Suprapubic skin (tissue), 4 donors: ENCODE results near the gene KIAA2012. TPM values are rescaled to one million over a fixed set of nuclear protein-coding genes. Genes with fewer than 3 reads are reported as not detected.

ENCODE experiments used
- DNase-seq, 2 donors: peaks; one replicate each; pipeline ENCODE4 v3.0.0-alpha.2; 2019; ENCODE audit warnings: low spot score in 2 of 2
- H3K27ac ChIP-seq: fragments of 200-600 bp; sonication (generic); one replicate; pipeline ENCODE4 v1.5.1; 2019
- H3K27me3 ChIP-seq: fragments of 200-600 bp; sonication (generic); one replicate; pipeline ENCODE4 v1.5.1; 2019
- H3K36me3 ChIP-seq: fragments of 200-600 bp; sonication (generic); one replicate; pipeline ENCODE4 v1.5.1; 2019
- H3K4me1 ChIP-seq: fragments of 200-600 bp; sonication (generic); one replicate; pipeline ENCODE4 v1.5.1; 2019
- H3K4me3 ChIP-seq: fragments of 200-600 bp; sonication (generic); one replicate; pipeline ENCODE4 v1.5.1; 2019; ENCODE audit warnings: mild to moderate bottlenecking
- H3K9me3 ChIP-seq: fragments of 200-600 bp; sonication (generic); one replicate; pipeline ENCODE4 v1.5.1; 2019
- CTCF ChIP-seq, 2 donors: fragments of 200-600 bp in 1 of 2; fragments of 450-650 bp in 1 of 2; sonication (generic) in 1 of 2; IDR thresholded peaks; one replicate each; pipeline ENCODE4 v1.5.1; 2016 to 2019; ENCODE audit warnings: antibody characterized with exemption in 2 of 2, mild to moderate bottlenecking in 1 of 2, moderate library complexity in 1 of 2
- EP300 ChIP-seq: sonication (generic); formaldehyde crosslinking; IDR thresholded peaks from one replicate; pipeline ENCODE4 v1.6.1; 2017; ENCODE audit warnings: antibody characterized with exemption
- POLR2A ChIP-seq, 2 donors: fragments of 450-650 bp; IDR thresholded peaks; one replicate each; pipeline ENCODE4 v1.6.1; 2017; ENCODE audit warnings: antibody characterized with exemption in 2 of 2, mild to moderate bottlenecking in 2 of 2, moderate library complexity in 2 of 2
- POLR2AphosphoS5 ChIP-seq, 3 donors: sonication (generic); formaldehyde crosslinking; IDR thresholded peaks; one replicate each; pipeline ENCODE4 v1.6.1; 2017; ENCODE audit warnings: antibody characterized with exemption in 3 of 3
- WGBS: methylation state at CpG from one replicate; pipeline ENCODE4 v1.1.5; 2018; 5-methylcytosine and 5-hydroxymethylcytosine counted together
- total RNA-seq, 4 donors: library from RNA; depleted of rRNA; stranded (reverse); fragments of >200 nt; gene quantifications; one replicate each; pipeline ENCODE4 v1.1.0, GENCODE V29; 2016

The KIAA2012 gene
- total RNA-seq, 4 donors from 2014 or later: 0.16 TPM; not detected in 3

GRCh38 chr2:202104286-202104870 lies 31.3 kb downstream of the KIAA2012 start:
- 70% methylated on average over 2 of the region's 2 CpGs for WGBS
- Histone ChIP-seq H3K36me3 (no peaks in the 10 kb centered on the region), H3K9me3 (no peaks in the 10 kb centered on the region), H3K4me3 (no peak overlapping the region), H3K4me1 (no peaks in the 10 kb centered on the region), H3K27ac (no peak overlapping the region), H3K27me3 (no peaks in the 10 kb centered on the region)
- no peak for DNase-seq
- TF ChIP-seq EP300 (no peak), POLR2A (IDR thresholded peaks at IDR 0.05) (no peak), CTCF (IDR thresholded peaks at IDR 0.05) (no peak), POLR2AphosphoS5 (IDR thresholded peaks at IDR 0.05) (no peak)

- TF ChIP-seq EP300: no peak
- no peak for TF ChIP-seq CTCF (IDR thresholded peaks at IDR 0.05)
- no peak for TF ChIP-seq POLR2AphosphoS5 (IDR thresholded peaks at IDR 0.05)
- TF ChIP-seq POLR2A (IDR thresholded peaks at IDR 0.05): no peak
- DNase-seq: no peak
- Histone ChIP-seq H3K27ac (no peak overlapping the region), H3K9me3 (no peaks in the 10 kb centered on the region), H3K36me3 (no peaks in the 10 kb centered on the region), H3K4me3 (no peak overlapping the region), H3K4me1 (peaks cover 1% of the 10 kb centered on the region), H3K27me3 (no peaks in the 10 kb centered on the region)
Observed at GRCh38 chr2:202105025-202105424, 32.0 kb downstream of the KIAA2012 start.

- no peak for DNase-seq
- H3K36me3 ChIP-seq: no peaks in the 10 kb centered on the region
- H3K4me3 ChIP-seq: no peak overlapping the region
- WGBS: 97% methylated on average over 3 of the region's 3 CpGs
- peaks cover 7% of the 10 kb centered on the region for H3K4me1 ChIP-seq
- H3K27ac ChIP-seq: no peak overlapping the region
- no peaks in the 10 kb centered on the region for H3K27me3 ChIP-seq
- TF ChIP-seq CTCF (IDR thresholded peaks at IDR 0.05): no peak
- TF ChIP-seq EP300: no peak
- no peak for TF ChIP-seq POLR2AphosphoS5 (IDR thresholded peaks at IDR 0.05)
- no peak for TF ChIP-seq POLR2A (IDR thresholded peaks at IDR 0.05)
- no peaks in the 10 kb centered on the region for H3K9me3 ChIP-seq
Observed at GRCh38 chr2:202108345-202108744, 35.3 kb downstream of the KIAA2012 start.

- Histone ChIP-seq H3K9me3 (no peaks in the 10 kb centered on the region), H3K36me3 (no peaks in the 10 kb centered on the region), H3K4me1 (peaks cover 7% of the 10 kb centered on the region), H3K4me3 (no peak overlapping the region), H3K27ac (no peak overlapping the region), H3K27me3 (no peaks in the 10 kb centered on the region)
- no peak for TF ChIP-seq POLR2A (IDR thresholded peaks at IDR 0.05)
- TF ChIP-seq POLR2AphosphoS5 (IDR thresholded peaks at IDR 0.05): no peak
- TF ChIP-seq EP300: no peak
- TF ChIP-seq CTCF (IDR thresholded peaks at IDR 0.05): no peak
- DNase-seq: no peak
- WGBS: 57% methylated on average over 6 of the region's 6 CpGs
Observed at GRCh38 chr2:202109139-202109736, 36.2 kb downstream of the KIAA2012 start.

GRCh38 chr2:202109737-202110184 lies 36.7 kb downstream of the KIAA2012 start:
- Histone ChIP-seq H3K4me3 (no peak overlapping the region), H3K27ac (no peak overlapping the region), H3K36me3 (no peaks in the 10 kb centered on the region), H3K27me3 (no peaks in the 10 kb centered on the region), H3K9me3 (no peaks in the 10 kb centered on the region), H3K4me1 (peaks cover 7% of the 10 kb centered on the region)
- peak in 1 of 2 donors; percentile 69 for DNase-seq
- TF ChIP-seq POLR2AphosphoS5 (IDR thresholded peaks at IDR 0.05): no peak
- no peak for TF ChIP-seq CTCF (IDR thresholded peaks at IDR 0.05)
- TF ChIP-seq EP300: no peak
- no peak for TF ChIP-seq POLR2A (IDR thresholded peaks at IDR 0.05)
- WGBS: 46% methylated on average over 5 of the region's 5 CpGs
